Measurements from ENCODE around the gene NOL7.

Gene NOL7

GRCh38 chr6:13630499-13630898 is 15.4 kb downstream of the NOL7 start:
- H3K9ac ChIP-seq (ENCODE audit: low read length) = no peak overlapping the region
- no peak overlapping the region for H2AFZ ChIP-seq (ENCODE audit: low read depth, low read length)
- H3K79me2 ChIP-seq (ENCODE audit: low read length) = no peaks in the 10 kb centered on the region
- H3K27me3 ChIP-seq (ENCODE audit: low read depth, low read length) = no peaks in the 10 kb centered on the region
- peaks cover 3% of the 10 kb centered on the region; the same call in 1 of the 2 replicates for H3K4me1 ChIP-seq (ENCODE audit: low read length)
- peaks cover 10% of the 10 kb centered on the region for H3K36me3 ChIP-seq (replicated peaks; ENCODE audit: low read depth, low read length)
- H3K4me3 ChIP-seq (ENCODE audit: low read length) = no peak overlapping the region
- H3K9me3 ChIP-seq (ENCODE audit: insufficient read depth, low read length) = no peaks in the 10 kb centered on the region
- no peaks in the 10 kb centered on the region for H4K20me1 ChIP-seq (ENCODE audit: insufficient read depth, low read length)
- H3K27ac ChIP-seq (ENCODE audit: low read length) = no peak overlapping the region
- TF ChIP-seq EZH2phosphoT487 (IDR thresholded peaks at IDR 0.05; ENCODE audit: low read depth) = no peak
- H3K4me2 ChIP-seq (ENCODE audit: low read length) = no peak overlapping the region

- Histone ChIP-seq H3K4me2 (ENCODE audit: low read length) (no peak overlapping the region), H3K9me3 (ENCODE audit: insufficient read depth, low read length) (no peaks in the 10 kb centered on the region), H3K9ac (ENCODE audit: low read length) (no peak overlapping the region), H3K36me3 (replicated peaks; ENCODE audit: low read depth, low read length) (peaks cover 5% of the 10 kb centered on the region), H3K4me3 (ENCODE audit: low read length) (no peak overlapping the region), H4K20me1 (ENCODE audit: insufficient read depth, low read length) (no peaks in the 10 kb centered on the region), H3K79me2 (ENCODE audit: low read length) (no peaks in the 10 kb centered on the region), H3K27me3 (ENCODE audit: low read depth, low read length) (no peaks in the 10 kb centered on the region), H3K4me1 (ENCODE audit: low read length) (no peaks in the 10 kb centered on the region), H2AFZ (ENCODE audit: low read depth, low read length) (no peak overlapping the region), H3K27ac (ENCODE audit: low read length) (no peak overlapping the region)
- no peak for TF ChIP-seq EZH2phosphoT487 (IDR thresholded peaks at IDR 0.05; ENCODE audit: low read depth)
- TF ChIP-seq CTCF (IDR thresholded peaks at IDR 0.05; ENCODE audit: low read depth, low read length) = no peak
These were observed 18.2 kb downstream of the NOL7 start for GRCh38 chr6:13633343-13633742.

- Histone ChIP-seq H3K4me3 (ENCODE audit: low read length) (no peak overlapping the region), H4K20me1 (ENCODE audit: insufficient read depth, low read length) (no peaks in the 10 kb centered on the region), H3K79me2 (ENCODE audit: low read length) (no peaks in the 10 kb centered on the region), H3K27ac (ENCODE audit: low read length) (no peak overlapping the region), H3K9me3 (ENCODE audit: insufficient read depth, low read length) (no peaks in the 10 kb centered on the region), H3K4me1 (ENCODE audit: low read length) (no peaks in the 10 kb centered on the region), H3K36me3 (replicated peaks; ENCODE audit: low read depth, low read length) (peaks cover 5% of the 10 kb centered on the region), H3K27me3 (ENCODE audit: low read depth, low read length) (no peaks in the 10 kb centered on the region), H2AFZ (ENCODE audit: low read depth, low read length) (no peak overlapping the region), H3K4me2 (ENCODE audit: low read length) (no peak overlapping the region), H3K9ac (ENCODE audit: low read length) (no peak overlapping the region)
- no peak for TF ChIP-seq EZH2phosphoT487 (IDR thresholded peaks at IDR 0.05; ENCODE audit: low read depth)
- TF ChIP-seq CTCF (IDR thresholded peaks at IDR 0.05; ENCODE audit: low read depth, low read length) = no peak
These were observed 21.0 kb downstream of the NOL7 start for GRCh38 chr6:13635948-13636658.

GRCh38 chr6:13638014-13638413 is 22.9 kb downstream of the NOL7 start:
- Histone ChIP-seq H3K27ac (ENCODE audit: low read length) (no peak overlapping the region), H3K4me1 (ENCODE audit: low read length) (no peaks in the 10 kb centered on the region), H4K20me1 (ENCODE audit: insufficient read depth, low read length) (no peaks in the 10 kb centered on the region), H3K36me3 (replicated peaks; ENCODE audit: low read depth, low read length) (peaks cover 3% of the 10 kb centered on the region), H3K9ac (ENCODE audit: low read length) (no peak overlapping the region), H2AFZ (ENCODE audit: low read depth, low read length) (no peak overlapping the region), H3K27me3 (ENCODE audit: low read depth, low read length) (no peaks in the 10 kb centered on the region), H3K4me3 (ENCODE audit: low read length) (no peak overlapping the region), H3K9me3 (ENCODE audit: insufficient read depth, low read length) (no peaks in the 10 kb centered on the region), H3K79me2 (ENCODE audit: low read length) (no peaks in the 10 kb centered on the region), H3K4me2 (ENCODE audit: low read length) (no peak overlapping the region)
- no peak for TF ChIP-seq CTCF (IDR thresholded peaks at IDR 0.05; ENCODE audit: low read depth, low read length)
- TF ChIP-seq EZH2phosphoT487 (IDR thresholded peaks at IDR 0.05; ENCODE audit: low read depth) = no peak

All from OCI-LY3 (cell line).